A549 (cell line): ENCODE data around the gene TRPC5OS. TPM values are rescaled to one million over a fixed set of nuclear protein-coding genes. Genes with fewer than 3 reads are reported as not detected.

Experiments used
- ATAC-seq, 2 experiments: fragments of 200-7000 bp in 1 of 2; fragments of >200 bp in 1 of 2; cut with Nextera tagmentation in 1 of 2; cut with Tn5 transposase in 1 of 2; 3 replicates each; pipeline versions ENCODE4 v1.8.0 to v1.9.1; 2018 to 2020; ENCODE audit warnings: mild to moderate bottlenecking in 1 of 2, moderate library complexity in 1 of 2
- CTCF ChIA-PET: fragments of 300-600 bp; sonication (Branson Sonifier 250); formaldehyde crosslinking; extraction: SDS; loops from one replicate; lab custom pipeline; 2021; ENCODE audit warnings: antibody characterized with exemption, inconsistent platforms; lab: Yijun Ruan, JAX
- POLR2A ChIA-PET: fragments of 350-600 bp; formaldehyde crosslinking; extraction: SDS; loops from one replicate; lab custom pipeline; 2021; ENCODE audit warnings: antibody characterized with exemption, inconsistent platforms; lab: Yijun Ruan, JAX
- DNase-seq, 2 experiments: peaks; one replicate each; pipeline versions ENCODE4 v3.0.0 to v3.0.0-alpha.2; 2011 to 2016; ENCODE audit warnings: low read depth in 1 of 2, low spot score in 1 of 2
- FAIRE-seq: peaks from 2 replicates; lab custom pipeline; 2011; peaks lifted over from hg19 to GRCh38; lab: Jason Lieb, UNC
- H3K27ac ChIP-seq, 2 experiments: fragments of >200 bp; sonication (Bioruptor Twin); formaldehyde crosslinking; 3 replicates each; pipeline ENCODE4 v1.5.1; 2016 to 2017
- H3K4me1 ChIP-seq: fragments of >200 bp; sonication (Bioruptor Twin); formaldehyde crosslinking; 3 replicates; pipeline ENCODE4 v1.6.1; 2016
- H3K4me2 ChIP-seq: fragments of >200 bp; sonication (Bioruptor Twin); formaldehyde crosslinking; 3 replicates; pipeline ENCODE4 v1.6.1; 2016
- H3K4me3 ChIP-seq: fragments of >200 bp; sonication (Bioruptor Twin); formaldehyde crosslinking; 3 replicates; pipeline ENCODE4 v1.5.1; 2016
- H3K9me3 ChIP-seq: fragments of >200 bp; sonication (Bioruptor Twin); formaldehyde crosslinking; 3 replicates; pipeline ENCODE4 v1.6.1; 2016
- BCL3 ChIP-seq: fragments of >200 bp; sonication (Bioruptor Twin); formaldehyde crosslinking; IDR thresholded peaks from 3 replicates; pipeline ENCODE4 v1.6.1; 2016
- CBX2 ChIP-seq: fragments of 200-600 bp; sonication (generic); IDR thresholded peaks from 2 replicates; pipeline ENCODE4 v1.6.1; 2016; ENCODE audit warnings: low read depth, mild to moderate bottlenecking, borderline replicate concordance
- CHD4 ChIP-seq: fragments of 200-600 bp; sonication (generic); IDR thresholded peaks from 2 replicates; pipeline ENCODE4 v1.6.1; 2016; ENCODE audit warnings: antibody characterized with exemption, mild to moderate bottlenecking, borderline replicate concordance
- EP300 ChIP-seq, 2 experiments: fragments of >200 bp; sonication (Bioruptor Twin); formaldehyde crosslinking; IDR thresholded peaks; 2 replicates in 1 of 2; 3 replicates in 1 of 2; pipeline ENCODE4 v1.6.1; 2016 to 2017
- FOSL2 ChIP-seq, 2 experiments: fragments of 450-650 bp in 1 of 2; fragments of >200 bp in 1 of 2; sonication (Bioruptor Twin) in 1 of 2; formaldehyde crosslinking; IDR thresholded peaks; 2 replicates each; pipeline versions ENCODE4 v1.5.0 to v1.6.1; 2016 to 2020; ENCODE audit warnings: mild to moderate bottlenecking in 1 of 2, moderate library complexity in 1 of 2
- FOXS1 ChIP-seq: fragments of 250-450 bp; sonication (Bioruptor Pico); IDR thresholded peaks from 2 replicates; pipeline ENCODE4 v1.5.0; 2020; ENCODE audit warnings: mild to moderate bottlenecking, moderate library complexity
- GATA3 ChIP-seq: IDR thresholded peaks from 2 replicates; pipeline ENCODE4 v1.6.1; 2012; ENCODE audit warnings: borderline replicate concordance
- HES2 ChIP-seq: fragments of >200 bp; sonication (Bioruptor Twin); formaldehyde crosslinking; IDR thresholded peaks from 2 replicates; pipeline ENCODE4 v1.6.1; 2016
- HOXA7 ChIP-seq: fragments of 250-450 bp; sonication (Bioruptor Pico); IDR thresholded peaks from 2 replicates; pipeline ENCODE4 v1.5.0; 2020; ENCODE audit warnings: mild to moderate bottlenecking, moderate library complexity
- JUNB ChIP-seq: fragments of >200 bp; sonication (Bioruptor Twin); formaldehyde crosslinking; IDR thresholded peaks from 2 replicates; pipeline ENCODE4 v1.6.1; 2016
- MAFK ChIP-seq: fragments of 450-650 bp; IDR thresholded peaks from 2 replicates; pipeline ENCODE4 v1.6.1; 2014; ENCODE audit not compliant: partially characterized antibody
- MAX ChIP-seq: IDR thresholded peaks from 2 replicates; pipeline ENCODE4 v1.6.1; 2012
- MAZ ChIP-seq: fragments of 150-350 bp; IDR thresholded peaks from 2 replicates; pipeline ENCODE4 v1.6.1; 2014; ENCODE audit warnings: antibody characterized with exemption, low read depth, low read length, borderline replicate concordance
- MYC ChIP-seq: IDR thresholded peaks from 2 replicates; pipeline ENCODE4 v1.6.1; 2012; ENCODE audit warnings: mild to moderate bottlenecking, inconsistent platforms, low read length, improper control_type of control experiment, borderline replicate concordance
- NPAS2 ChIP-seq: fragments of 250-450 bp; sonication (Bioruptor Pico); IDR thresholded peaks from 2 replicates; pipeline ENCODE4 v1.8.0; 2022; ENCODE audit warnings: mild to moderate bottlenecking, moderate library complexity, borderline replicate concordance
- NR3C1 ChIP-seq: fragments of >200 bp; sonication (Bioruptor Twin); formaldehyde crosslinking; IDR thresholded peaks from 3 replicates; pipeline ENCODE4 v1.6.1; 2017
- PHF8 ChIP-seq: fragments of 200-600 bp; sonication (generic); IDR thresholded peaks from 2 replicates; pipeline ENCODE4 v1.6.1; 2016; ENCODE audit warnings: low read depth, mild to moderate bottlenecking, antibody characterized with exemption, moderate library complexity, borderline replicate concordance
- RFX5 ChIP-seq: fragments of 450-650 bp; IDR thresholded peaks from 2 replicates; pipeline ENCODE4 v1.7.1; 2014; ENCODE audit warnings: antibody characterized with exemption, mild to moderate bottlenecking, moderate library complexity
- TFCP2L1 ChIP-seq: fragments of 250-450 bp; sonication (Bioruptor Pico); IDR thresholded peaks from 2 replicates; pipeline ENCODE4 v1.5.0; 2021; ENCODE audit warnings: mild to moderate bottlenecking
- USF2 ChIP-seq: fragments of 450-650 bp; IDR thresholded peaks from 2 replicates; pipeline ENCODE4 v1.6.1; 2014; ENCODE audit warnings: antibody characterized with exemption
- ZFP36 ChIP-seq: fragments of 450-650 bp; IDR thresholded peaks from 2 replicates; pipeline ENCODE4 v1.6.1; 2014; ENCODE audit warnings: borderline replicate concordance; ENCODE audit not compliant: partially characterized antibody
- ZNF302 ChIP-seq: fragments of 250-450 bp; sonication (Bioruptor Pico); IDR thresholded peaks from 2 replicates; pipeline ENCODE4 v1.9.0; 2021; ENCODE audit warnings: inconsistent platforms, mild to moderate bottlenecking, moderate library complexity
- WGBS: methylation state at CpG from one replicate; pipeline ENCODE4 v1.1.6; 2017; ENCODE audit errors: missing lambda C conversion rate; 5-methylcytosine and 5-hydroxymethylcytosine counted together
- polyA plus RNA-seq, 4 experiments: library from polyadenylated mRNA; depleted of rRNA in 3 of 4; stranded (reverse); fragments of >200 nt; fragmentation: RNase III in 1 of 4; extraction: RNeasy Plus Mini Kit Qiagen cat#74134 plus additional on column Dnase treatment in 1 of 4; gene quantifications; 2 replicates in 3 of 4; 3 replicates in 1 of 4; pipeline ENCODE4 v1.2.3, GENCODE V29; 2011 to 2017
- TF ChIP-seq, protein P1 (sequence below): IDR thresholded peaks from 2 replicates; pipeline ENCODE4 v1.6.1; 2012
- TF ChIP-seq, protein P2 (sequence below): IDR thresholded peaks from 2 replicates; pipeline ENCODE4 v1.6.1; 2012; ENCODE audit warnings: low read depth, borderline replicate concordance

TRPC5OS gene
- polyA plus RNA-seq, 2 of the 4 experiments (the other 2 are of a cell fraction), result not detected

- Histone ChIP-seq H3K4me3 (no peak overlapping the region), H3K4me2 (no peak overlapping the region), H3K9me3 (no peaks in the 10 kb centered on the region), H3K4me1 (no peaks in the 10 kb centered on the region), H3K27ac (no peak overlapping the region)
- DNase-seq (no peak), ATAC-seq (no peak), FAIRE-seq (no peak)
- ChIA-PET CTCF (interaction anchor here (0.8 kb wide), 1 partner anchor 24 kb away, joined by 3 read pairs; no protein-coding TSS in a partner anchor), POLR2A (no interaction called here)
- WGBS, result 21% methylated on average over 2 of the region's 2 CpGs
- no peak for TF ChIP-seq BCL3
Observed at GRCh38 chrX:111886678-111887077, 10.7 kb downstream of the TRPC5OS start.

DNA sequence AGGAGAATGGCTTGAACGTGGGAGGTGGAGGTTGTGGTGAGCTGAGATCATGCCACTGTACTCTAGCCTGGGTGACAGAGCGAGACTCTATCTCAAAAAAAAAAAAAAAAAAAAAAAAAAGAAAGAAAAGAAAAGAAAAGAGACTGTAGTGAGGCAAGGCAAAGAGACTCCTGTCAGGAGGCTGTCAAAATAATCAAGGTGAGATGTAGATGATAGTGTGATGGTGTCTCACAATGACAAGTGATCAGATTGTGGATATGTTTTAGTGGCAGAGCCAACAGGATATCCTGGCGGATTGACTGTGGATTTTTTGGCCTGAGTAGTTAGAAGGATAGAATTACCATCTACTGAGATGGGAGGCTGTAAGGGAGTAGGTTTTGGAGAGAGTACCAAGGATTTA lies 12.6 kb downstream of the TRPC5OS start:
- ChIA-PET POLR2A (no interaction called here), CTCF (no interaction called here)
- Histone ChIP-seq H3K27ac (no peak overlapping the region), H3K4me2 (no peak overlapping the region), H3K4me3 (no peak overlapping the region), H3K4me1 (no peaks in the 10 kb centered on the region), H3K9me3 (no peaks in the 10 kb centered on the region)
- no peak for FAIRE-seq
- TF ChIP-seq USF2, result no peak
- TF ChIP-seq MAFK, result no peak
- TF ChIP-seq MAX, result no peak
- TF ChIP-seq FOXS1 (CRISPR knock-in tag), result no peak
- no peak for TF ChIP-seq FOSL2 (IDR thresholded peaks at IDR 0.05)
- no peak for TF ChIP-seq FOSL2 (CRISPR knock-in tag; IDR thresholded peaks at IDR 0.05)
- no peak for TF ChIP-seq BCL3
- TF ChIP-seq NPAS2 (CRISPR knock-in tag), result no peak
- TF ChIP-seq, protein P1, sequence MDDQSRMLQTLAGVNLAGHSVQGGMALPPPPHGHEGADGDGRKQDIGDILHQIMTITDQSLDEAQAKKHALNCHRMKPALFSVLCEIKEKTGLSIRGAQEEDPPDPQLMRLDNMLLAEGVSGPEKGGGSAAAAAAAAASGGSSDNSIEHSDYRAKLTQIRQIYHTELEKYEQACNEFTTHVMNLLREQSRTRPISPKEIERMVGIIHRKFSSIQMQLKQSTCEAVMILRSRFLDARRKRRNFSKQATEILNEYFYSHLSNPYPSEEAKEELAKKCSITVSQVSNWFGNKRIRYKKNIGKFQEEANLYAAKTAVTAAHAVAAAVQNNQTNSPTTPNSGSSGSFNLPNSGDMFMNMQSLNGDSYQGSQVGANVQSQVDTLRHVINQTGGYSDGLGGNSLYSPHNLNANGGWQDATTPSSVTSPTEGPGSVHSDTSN, result no peak
- TF ChIP-seq EP300 (IDR thresholded peaks at IDR 0.05), result no peak
- TF ChIP-seq MYC, result no peak
- no peak for TF ChIP-seq GATA3
- ATAC-seq, result no peak
- DNase-seq, result no peak
- WGBS, result 7% methylated on average over 2 of the region's 3 CpGs

DNA sequence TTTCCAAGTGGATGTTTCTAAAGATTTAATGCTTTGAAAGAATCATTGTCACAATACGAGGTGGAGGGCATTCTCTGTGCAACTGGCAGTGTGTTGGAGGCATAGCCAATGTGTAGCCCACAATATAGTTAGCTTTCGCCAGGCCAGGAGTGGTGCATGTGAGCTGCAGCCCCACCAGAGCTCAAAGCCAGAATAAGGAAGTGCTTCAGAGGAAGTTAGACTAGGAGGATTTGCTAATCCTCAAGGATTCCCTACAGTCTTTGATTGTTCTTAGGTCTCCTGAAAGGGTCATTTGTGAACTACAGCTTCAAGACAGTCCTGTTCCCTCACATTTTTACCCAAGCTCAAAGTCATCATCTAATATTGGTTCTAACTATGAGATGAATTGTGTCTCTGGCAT lies 16.4 kb downstream of the TRPC5OS start:
- Histone ChIP-seq H3K27ac (no peak overlapping the region), H3K4me2 (no peak overlapping the region), H3K9me3 (no peaks in the 10 kb centered on the region), H3K4me3 (no peak overlapping the region), H3K4me1 (no peaks in the 10 kb centered on the region)
- DNase-seq, result no peak
- FAIRE-seq, result peak; percentile 59
- ATAC-seq, result no peak
- CTCF ChIA-PET, result interaction anchor here (0.6 kb wide), 1 partner anchor 405 kb away, joined by 3 read pairs; no protein-coding TSS in a partner anchor
- 50% methylated on average over 2 of the region's 2 CpGs for WGBS
- POLR2A ChIA-PET, result no interaction called here
- TF ChIP-seq, protein P2, sequence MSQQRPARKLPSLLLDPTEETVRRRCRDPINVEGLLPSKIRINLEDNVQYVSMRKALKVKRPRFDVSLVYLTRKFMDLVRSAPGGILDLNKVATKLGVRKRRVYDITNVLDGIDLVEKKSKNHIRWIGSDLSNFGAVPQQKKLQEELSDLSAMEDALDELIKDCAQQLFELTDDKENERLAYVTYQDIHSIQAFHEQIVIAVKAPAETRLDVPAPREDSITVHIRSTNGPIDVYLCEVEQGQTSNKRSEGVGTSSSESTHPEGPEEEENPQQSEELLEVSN, result no peak
- TF ChIP-seq NR3C1, result no peak
- TF ChIP-seq USF2, result no peak
- TF ChIP-seq ZFP36, result no peak
- no peak for TF ChIP-seq RFX5
- no peak for TF ChIP-seq CBX2
- TF ChIP-seq HOXA7, result no peak
- TF ChIP-seq PHF8, result no peak
- TF ChIP-seq HES2, result no peak
- TF ChIP-seq, protein P1, result no peak
- no peak for TF ChIP-seq JUNB
- no peak for TF ChIP-seq MAFK
- no peak for TF ChIP-seq CHD4
- no peak for TF ChIP-seq TFCP2L1
- TF ChIP-seq MAZ, result no peak
- no peak for TF ChIP-seq ZNF302
